Activated T-cell treated with anti-CD3 and anti-CD28 coated beads, Interleukin-2, amount 50 U/mL, for 4 hours (primary cell): ENCODE results near the gene LGMN. TPM values are rescaled to one million over a fixed set of nuclear protein-coding genes. Genes with fewer than 3 reads are reported as not detected.
"Not testable (repeated sequence)": the region's sequence is repeated elsewhere in the genome, so short reads cannot be mapped to it uniquely, and the experiment has no call there.

ENCODE experiments used
- ATAC-seq, 2 donors: fragments of 200-7000 bp; cut with Tn5 transposase; one replicate each; pipeline ENCODE4 v1.10.0; 2021
- DNase-seq: peaks from one replicate; pipeline ENCODE4 v3.0.0-alpha.2; 2020
- H3K27me3 Mint-ChIP-seq: one replicate; pipeline ENCODE4 v1.8.0; 2021; ENCODE audit warnings: low read depth, mixed read lengths
- H3K36me3 Mint-ChIP-seq: one replicate; pipeline ENCODE4 v1.8.0; 2022; ENCODE audit warnings: mixed read lengths; ENCODE audit not compliant: insufficient read depth
- H3K4me1 Mint-ChIP-seq: one replicate; pipeline ENCODE4 v1.8.0; 2021; ENCODE audit warnings: low read depth, mixed read lengths
- H3K4me3 Mint-ChIP-seq: one replicate; pipeline ENCODE4 v1.8.0; 2021; ENCODE audit warnings: mild to moderate bottlenecking, moderate library complexity, mixed read lengths
- H3K9me3 Mint-ChIP-seq: one replicate; pipeline ENCODE4 v1.8.0; 2021; ENCODE audit warnings: mixed read lengths
- total RNA-seq, 3 donors: library from RNA; stranded (reverse); gene quantifications; one replicate each; pipeline ENCODE4 v1.2.1, GENCODE V29; 2021

The LGMN gene
- total RNA-seq, 3 donors from 2014 or later: 2.9 to 4.8 (median 3.3) TPM

DNA sequence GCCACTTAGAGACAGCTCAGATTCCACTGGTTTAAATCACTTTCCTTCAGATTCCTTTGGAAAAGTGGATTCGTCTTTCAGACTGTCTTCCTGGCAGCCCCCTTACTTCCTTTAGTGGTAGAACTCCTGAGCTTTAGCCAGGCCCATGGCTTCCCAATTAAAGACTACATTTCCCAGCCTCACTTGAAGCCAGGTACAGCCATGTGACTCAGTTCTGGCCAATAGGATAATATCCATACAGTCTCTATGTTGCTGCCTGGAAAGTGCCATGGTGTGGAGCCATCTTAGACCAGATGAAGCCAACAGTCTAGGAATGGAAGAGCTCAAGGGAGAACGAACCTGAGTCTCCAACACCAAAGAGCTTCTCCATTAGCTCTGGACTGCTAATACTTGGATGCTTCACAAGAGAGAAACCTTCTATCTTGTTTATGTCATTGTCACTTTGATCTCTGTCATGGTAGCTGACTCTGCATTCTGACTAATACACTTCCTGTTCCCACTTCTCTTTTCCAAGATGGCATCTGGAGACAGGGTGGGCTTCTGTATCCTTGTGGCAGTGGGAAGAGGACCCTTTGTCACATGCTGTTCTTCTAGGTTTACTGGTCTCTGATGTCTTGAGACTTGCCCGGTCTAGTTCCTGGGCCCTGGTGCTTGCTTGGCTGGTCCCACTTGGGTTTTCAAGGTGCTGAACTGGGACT is 30.6 kb upstream of the LGMN start:
- not testable (repeated sequence) for H3K9me3 Mint-ChIP-seq, DNase-seq, H3K27me3 Mint-ChIP-seq, H3K4me3 Mint-ChIP-seq, H3K36me3 Mint-ChIP-seq, ATAC-seq
- H3K4me1 Mint-ChIP-seq: peaks cover 19% of the 10 kb centered on the region

DNA sequence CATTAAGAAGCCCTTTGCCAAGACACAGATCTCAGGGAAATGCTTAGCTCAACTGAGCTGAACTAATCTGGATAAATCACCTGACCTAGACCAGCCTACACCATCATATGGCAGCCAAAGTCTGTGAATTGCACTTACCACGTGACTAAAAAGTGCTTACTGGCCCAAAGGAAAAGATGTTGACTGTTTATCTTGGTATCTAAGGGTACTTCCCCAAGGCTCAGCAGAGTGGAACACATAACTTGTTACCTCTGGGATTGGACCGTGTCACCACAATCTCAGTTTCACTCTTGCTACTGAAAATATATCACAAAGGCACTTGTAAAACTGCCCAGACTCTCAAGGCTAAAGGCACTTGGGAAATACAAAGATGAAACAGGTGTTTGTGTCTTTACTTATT is 26.9 kb upstream of the LGMN start:
- ATAC-seq: peak; percentile 83 to 89
- not testable (repeated sequence) for DNase-seq, H3K27me3 Mint-ChIP-seq, H3K36me3 Mint-ChIP-seq, H3K4me3 Mint-ChIP-seq, H3K9me3 Mint-ChIP-seq
- peaks cover 24% of the 10 kb centered on the region for H3K4me1 Mint-ChIP-seq

DNA sequence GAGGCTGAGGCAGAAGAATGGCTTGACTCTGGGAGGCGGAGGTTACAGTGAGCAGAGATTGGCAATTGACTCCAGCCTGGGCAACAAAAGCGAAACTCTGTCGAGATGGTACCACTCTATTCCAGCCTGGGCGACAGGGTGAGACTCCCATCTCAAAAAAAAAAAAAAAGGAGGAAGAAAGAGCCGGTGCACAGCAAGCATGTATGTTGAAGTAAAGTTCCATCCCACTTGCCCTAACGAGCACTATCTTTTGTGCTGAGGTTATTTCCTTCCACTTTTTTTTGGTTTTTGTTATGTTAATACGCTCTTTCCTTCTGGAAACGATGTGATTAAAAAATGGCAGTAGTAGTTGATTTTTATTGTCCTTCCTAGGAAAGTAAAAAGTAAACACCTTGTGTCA is 26.1 kb upstream of the LGMN start:
- no peaks in the 10 kb centered on the region for H3K36me3 Mint-ChIP-seq
- DNase-seq (no peak), ATAC-seq (no peak)
- H3K27me3 Mint-ChIP-seq: no peaks in the 10 kb centered on the region
- H3K9me3 Mint-ChIP-seq: no peaks in the 10 kb centered on the region
- no peak overlapping the region for H3K4me3 Mint-ChIP-seq
- H3K4me1 Mint-ChIP-seq: peaks cover 25% of the 10 kb centered on the region

DNA sequence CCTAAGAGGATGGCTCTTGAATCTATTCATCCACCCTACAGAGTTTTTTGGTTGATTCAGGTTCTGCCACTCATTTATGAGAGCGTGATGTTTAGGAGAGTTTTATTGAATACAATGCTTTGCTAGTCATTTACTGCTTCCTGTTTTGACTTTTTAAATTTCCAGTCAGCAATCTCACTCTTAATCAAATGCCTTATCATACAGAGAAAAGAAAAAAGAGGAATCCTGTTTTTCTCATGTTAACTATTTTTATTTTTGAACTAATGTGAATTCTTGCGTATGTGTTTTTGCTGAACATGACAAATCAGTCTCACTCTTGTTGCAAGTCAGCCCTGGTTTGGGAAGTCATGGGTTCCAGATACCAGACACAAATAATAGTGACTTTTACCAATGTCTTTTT is 22.1 kb upstream of the LGMN start:
- DNase-seq: no peak
- H3K4me1 Mint-ChIP-seq: peaks cover 34% of the 10 kb centered on the region
- H3K36me3 Mint-ChIP-seq: no peaks in the 10 kb centered on the region
- ATAC-seq: peak; percentile 36 to 39
- no peak overlapping the region for H3K4me3 Mint-ChIP-seq
- no peaks in the 10 kb centered on the region for H3K27me3 Mint-ChIP-seq
- H3K9me3 Mint-ChIP-seq: no peaks in the 10 kb centered on the region

DNA sequence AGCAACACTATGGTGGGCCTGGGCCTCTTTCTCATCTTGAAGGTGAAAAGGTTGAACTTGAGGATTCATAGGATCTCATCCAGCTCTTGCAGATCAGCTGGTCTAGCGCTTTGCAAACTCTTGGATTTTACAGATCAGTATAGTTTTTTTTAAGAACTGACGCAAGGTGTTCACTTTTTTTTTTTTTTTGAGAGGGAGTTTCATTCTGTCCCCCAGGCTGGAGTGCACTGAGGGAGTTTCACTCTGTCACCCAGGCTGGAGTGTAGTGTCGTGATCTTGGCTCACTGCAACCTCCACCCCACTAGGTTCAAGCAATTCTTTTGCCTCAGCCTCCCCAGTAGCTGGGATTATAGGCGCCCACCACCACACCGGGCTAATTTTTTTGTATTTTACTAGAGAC is 20.4 kb upstream of the LGMN start:
- ATAC-seq (no peak), DNase-seq (no peak)
- Mint-ChIP-seq H3K4me3 (no peak overlapping the region), H3K36me3 (no peaks in the 10 kb centered on the region), H3K27me3 (no peaks in the 10 kb centered on the region), H3K9me3 (no peaks in the 10 kb centered on the region), H3K4me1 (peaks cover 24% of the 10 kb centered on the region)

DNA sequence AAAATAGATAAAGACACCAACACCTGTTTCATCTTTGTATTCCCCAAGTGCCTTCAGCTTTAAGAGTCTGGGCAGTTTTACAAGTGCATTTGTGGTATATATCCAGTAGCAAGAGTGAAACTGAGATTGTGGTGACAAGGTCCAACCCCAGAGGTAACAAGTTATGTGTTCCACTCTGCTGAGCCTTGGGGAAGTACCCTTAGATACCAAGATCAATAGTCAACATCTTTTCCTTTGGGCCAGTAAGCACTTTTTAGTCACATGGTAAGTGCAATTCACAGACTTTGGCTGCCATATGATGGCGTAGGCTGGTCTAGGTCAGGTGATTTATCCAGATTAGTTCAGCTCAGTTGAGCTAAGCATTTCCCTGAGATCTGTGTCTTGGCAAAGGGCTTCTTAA is 19.8 kb upstream of the LGMN start:
- H3K27me3 Mint-ChIP-seq, H3K9me3 Mint-ChIP-seq, H3K4me3 Mint-ChIP-seq, DNase-seq, H3K36me3 Mint-ChIP-seq: not testable (repeated sequence)
- peak; percentile 88 to 89 for ATAC-seq
- peaks cover 24% of the 10 kb centered on the region for H3K4me1 Mint-ChIP-seq

DNA sequence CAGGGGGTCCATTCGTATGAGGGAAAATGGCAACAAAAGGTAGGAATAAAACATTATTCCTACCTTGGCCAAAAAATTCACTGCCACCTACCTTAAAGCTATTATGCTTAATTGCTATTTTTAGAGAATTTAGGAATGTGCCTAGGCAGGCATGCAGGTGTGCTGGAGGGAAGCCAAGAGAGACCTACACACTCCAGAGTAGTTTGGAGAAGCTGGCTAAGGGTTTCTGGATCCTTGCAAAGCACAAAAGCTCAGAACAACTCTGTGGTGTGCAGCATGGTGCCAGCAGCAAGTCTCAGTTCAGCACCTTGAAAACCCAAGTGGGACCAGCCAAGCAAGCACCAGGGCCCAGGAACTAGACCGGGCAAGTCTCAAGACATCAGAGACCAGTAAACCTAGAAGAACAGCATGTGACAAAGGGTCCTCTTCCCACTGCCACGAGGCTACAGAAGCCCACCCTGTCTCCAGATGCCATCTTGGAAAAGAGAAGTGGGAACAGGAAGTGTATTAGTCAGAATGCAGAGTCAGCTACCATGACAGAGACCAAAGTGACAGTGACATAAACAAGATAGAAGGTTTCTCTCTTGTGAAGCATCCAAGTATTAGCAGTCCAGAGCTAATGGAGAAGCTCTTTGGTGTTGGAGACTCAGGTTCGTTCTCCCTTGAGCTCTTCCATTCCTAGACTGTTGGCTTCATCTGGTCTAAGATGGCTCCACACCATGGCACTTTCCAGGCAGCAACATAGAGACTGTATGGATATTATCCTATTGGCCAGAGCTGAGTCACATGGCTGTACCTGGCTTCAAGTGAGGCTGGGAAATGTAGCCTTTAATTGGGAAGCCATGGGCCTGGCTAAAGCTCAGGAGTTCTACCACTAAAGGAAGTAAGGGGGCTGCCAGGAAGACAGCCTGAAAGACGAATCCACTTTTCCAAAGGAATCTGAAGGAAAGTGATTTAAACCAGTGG is 15.5 kb upstream of the LGMN start:
- H3K9me3 Mint-ChIP-seq, H3K4me3 Mint-ChIP-seq, DNase-seq, ATAC-seq, H3K27me3 Mint-ChIP-seq, H3K36me3 Mint-ChIP-seq: not testable (repeated sequence)
- peaks cover 24% of the 10 kb centered on the region for H3K4me1 Mint-ChIP-seq

DNA sequence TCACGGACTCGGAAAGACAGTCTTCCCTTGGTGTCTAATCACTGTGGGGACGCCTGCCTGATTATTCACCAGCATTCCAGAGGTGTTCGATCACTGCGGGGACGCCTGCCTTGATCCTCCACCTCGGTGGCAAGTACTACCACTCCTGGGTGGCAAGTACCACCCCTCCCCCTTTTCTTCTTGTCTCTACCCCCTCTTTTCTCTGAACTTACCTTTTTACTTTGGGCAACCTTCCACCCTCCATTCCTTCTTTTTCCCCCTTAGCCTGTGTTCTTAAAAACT is 12.0 kb upstream of the LGMN start:
- H3K36me3 Mint-ChIP-seq: no peaks in the 10 kb centered on the region
- H3K4me1 Mint-ChIP-seq: peaks cover 13% of the 10 kb centered on the region
- DNase-seq (no peak), ATAC-seq (no peak)
- no peak overlapping the region for H3K4me3 Mint-ChIP-seq
- no peaks in the 10 kb centered on the region for H3K9me3 Mint-ChIP-seq
- H3K27me3 Mint-ChIP-seq: peaks cover 3% of the 10 kb centered on the region

DNA sequence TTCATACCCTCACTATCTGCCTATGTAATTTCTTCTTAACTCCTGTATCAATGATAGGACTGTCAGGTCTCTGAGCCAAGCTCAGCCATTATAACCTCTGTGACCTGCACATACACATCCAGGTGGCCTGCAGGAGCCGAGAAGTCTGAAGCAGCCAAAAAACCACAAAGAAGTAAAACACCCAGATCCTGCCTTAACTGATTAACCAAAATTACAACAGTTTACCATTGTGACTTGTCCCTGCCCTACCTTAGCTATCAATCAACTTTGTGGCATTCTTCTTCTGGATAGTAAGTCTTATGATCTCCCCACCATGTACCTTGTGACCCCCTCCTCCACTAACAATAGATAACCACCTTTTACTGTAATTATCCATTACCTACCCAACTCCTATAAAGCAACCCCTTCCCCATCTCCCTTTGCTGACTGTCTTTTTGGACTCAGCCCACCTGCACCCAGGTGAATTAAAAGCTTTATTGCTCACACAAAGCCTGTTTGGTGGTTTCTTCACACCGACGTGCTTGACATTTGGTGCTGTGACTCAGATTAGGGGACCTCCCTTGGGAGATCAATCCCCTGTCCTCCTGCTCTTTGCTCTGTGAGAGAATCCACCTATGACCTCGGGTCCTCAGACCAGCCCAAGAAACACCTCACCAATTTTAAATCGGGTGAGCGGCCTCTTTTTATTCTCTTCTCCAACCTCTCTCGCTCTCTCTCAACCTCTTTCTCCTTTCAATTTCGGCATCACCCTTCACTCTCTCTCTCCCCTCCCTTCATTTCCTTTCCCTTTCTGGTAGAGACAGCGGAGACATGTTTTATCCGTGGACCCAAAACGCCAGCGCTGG is 11.5 kb upstream of the LGMN start:
- H3K9me3 Mint-ChIP-seq: no peaks in the 10 kb centered on the region
- no peak overlapping the region for H3K4me3 Mint-ChIP-seq
- DNase-seq: no peak

DNA sequence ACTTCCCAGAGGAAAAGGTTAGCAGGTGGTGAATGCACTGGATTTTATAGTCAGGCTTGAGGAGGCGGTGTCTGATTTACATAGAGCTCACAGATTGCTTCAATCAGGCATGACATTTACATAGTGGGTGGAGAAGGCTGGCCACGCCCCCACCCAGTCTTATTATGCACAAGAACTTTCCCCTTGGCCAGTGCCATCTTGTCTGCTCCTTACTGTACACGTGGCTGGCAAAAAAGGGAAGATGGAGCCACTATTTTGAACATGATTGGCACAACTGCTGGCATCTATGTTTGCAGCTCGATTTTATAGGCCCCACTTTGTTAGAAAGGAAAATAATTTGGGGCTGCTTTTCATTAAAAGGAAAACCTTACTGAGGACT is 10.9 kb upstream of the LGMN start:
- DNase-seq (no peak), ATAC-seq (peak in 1 of 2 donors; percentile 46)
- Mint-ChIP-seq H3K27me3 (peaks cover 3% of the 10 kb centered on the region), H3K9me3 (no peaks in the 10 kb centered on the region), H3K4me1 (peaks cover 13% of the 10 kb centered on the region), H3K4me3 (no peak overlapping the region), H3K36me3 (no peaks in the 10 kb centered on the region)

More for the DNA sequence above, 11.5 kb upstream of the LGMN start:
- peaks cover 13% of the 10 kb centered on the region for H3K4me1 Mint-ChIP-seq
- peak; percentile 51 to 54 for ATAC-seq
- peaks cover 3% of the 10 kb centered on the region for H3K27me3 Mint-ChIP-seq
- no peaks in the 10 kb centered on the region for H3K36me3 Mint-ChIP-seq

DNA sequence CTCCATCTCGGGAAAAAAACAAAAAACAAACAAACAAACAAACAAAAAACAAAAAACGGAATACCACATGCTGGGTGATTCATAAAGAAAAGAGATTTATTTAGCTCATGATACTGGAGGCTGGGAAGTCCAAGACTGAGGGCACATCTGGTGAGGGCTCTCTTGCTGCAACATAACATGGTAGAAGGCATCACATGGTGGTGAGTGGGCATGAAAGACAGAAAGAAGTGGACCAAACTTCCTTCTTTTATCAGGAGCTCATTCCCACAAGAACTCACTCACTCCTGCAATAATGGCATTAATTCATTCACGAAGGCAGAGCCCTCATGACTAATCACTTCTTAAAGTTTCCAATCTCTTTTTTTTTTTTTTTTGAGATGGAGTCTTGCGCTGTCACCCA is 8.0 kb upstream of the LGMN start:
- Mint-ChIP-seq H3K36me3 (no peaks in the 10 kb centered on the region), H3K27me3 (no peaks in the 10 kb centered on the region), H3K9me3 (no peaks in the 10 kb centered on the region), H3K4me1 (peaks cover 13% of the 10 kb centered on the region), H3K4me3 (no peak overlapping the region)
- no peak for DNase-seq
- ATAC-seq: no peak

DNA sequence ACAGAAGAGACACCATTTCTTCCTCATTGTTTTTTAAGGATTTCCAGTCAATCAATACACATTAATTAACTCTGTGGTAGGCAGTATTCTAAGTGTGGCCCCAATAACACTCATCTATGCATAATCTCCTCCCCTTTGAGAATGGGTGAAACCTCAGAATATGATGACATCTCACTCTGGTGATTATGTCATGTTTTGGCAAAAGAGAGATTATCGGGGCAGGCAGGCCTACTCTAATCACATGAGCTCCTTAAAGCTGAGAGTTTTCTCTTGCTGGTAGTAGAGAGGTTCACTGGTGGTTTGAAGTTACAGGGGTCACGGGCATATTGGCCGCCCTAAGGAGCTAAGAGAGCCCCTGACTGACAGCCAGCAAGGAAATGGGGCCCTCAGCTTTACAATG is 7.1 kb upstream of the LGMN start:
- no peaks in the 10 kb centered on the region for H3K9me3 Mint-ChIP-seq
- ATAC-seq: no peak
- H3K27me3 Mint-ChIP-seq: peaks cover 4% of the 10 kb centered on the region
- no peak overlapping the region for H3K4me3 Mint-ChIP-seq
- H3K36me3 Mint-ChIP-seq: no peaks in the 10 kb centered on the region
- H3K4me1 Mint-ChIP-seq: peaks cover 11% of the 10 kb centered on the region
- no peak for DNase-seq

DNA sequence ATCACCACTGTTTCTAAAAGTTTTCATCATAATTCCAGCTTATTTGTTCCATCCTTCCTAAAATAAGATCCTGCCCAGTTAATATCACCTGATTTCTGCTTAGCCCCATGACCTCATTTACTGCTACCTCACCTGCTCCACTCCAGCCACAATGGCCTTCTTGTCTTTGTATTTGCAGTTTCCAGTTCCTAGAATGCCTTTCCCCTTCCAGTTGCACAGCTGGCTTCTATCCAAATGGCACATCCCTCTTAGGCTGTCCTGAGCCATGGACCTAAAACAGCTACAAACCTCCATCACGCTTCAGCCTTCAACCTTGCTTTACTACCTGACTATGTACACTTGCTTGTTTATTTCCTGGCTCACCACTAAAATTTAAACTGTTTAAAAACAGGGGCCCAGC is 6.5 kb upstream of the LGMN start:
- H3K9me3 Mint-ChIP-seq: no peaks in the 10 kb centered on the region

DNA sequence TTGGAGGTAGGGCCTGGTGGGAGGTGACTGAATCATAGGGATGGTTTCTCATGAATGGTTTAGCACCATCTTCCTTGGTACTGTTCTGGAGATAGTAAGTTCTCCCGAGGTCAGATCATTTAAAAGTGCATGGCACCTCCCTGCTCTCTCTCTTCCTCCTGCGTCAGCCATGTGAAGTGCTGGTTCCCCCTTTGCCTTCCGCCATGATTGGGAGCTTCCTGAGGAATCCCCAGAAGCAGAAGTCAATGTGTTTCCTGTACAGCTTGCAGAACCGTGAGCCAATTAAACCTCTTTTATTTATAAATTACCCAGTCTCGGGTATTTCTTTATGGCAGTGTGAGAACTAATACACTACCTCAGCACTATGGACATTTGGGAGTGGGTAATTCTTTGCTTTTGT is 4.8 kb upstream of the LGMN start:
- ATAC-seq (no peak), DNase-seq (no peak)
- H3K4me1 Mint-ChIP-seq: peaks cover 18% of the 10 kb centered on the region
- H3K36me3 Mint-ChIP-seq: no peaks in the 10 kb centered on the region
- H3K27me3 Mint-ChIP-seq: peaks cover 12% of the 10 kb centered on the region
- H3K4me3 Mint-ChIP-seq: no peak overlapping the region
- H3K9me3 Mint-ChIP-seq: no peaks in the 10 kb centered on the region

More for the DNA sequence above, 6.5 kb upstream of the LGMN start:
- no peak for DNase-seq
- H3K4me1 Mint-ChIP-seq: peaks cover 13% of the 10 kb centered on the region
- no peak overlapping the region for H3K4me3 Mint-ChIP-seq
- no peaks in the 10 kb centered on the region for H3K36me3 Mint-ChIP-seq
- no peak for ATAC-seq
- H3K27me3 Mint-ChIP-seq: peaks cover 4% of the 10 kb centered on the region
